GM12872 (cell line): ENCODE measurements around the gene SLC6A17.

ENCODE experiments used
- TF ChIP-seq, protein P1 (sequence below): IDR thresholded peaks from 3 replicates; pipeline ENCODE4 v1.5.1; 2011; ENCODE audit warnings: low read depth, mild to moderate bottlenecking, low read length, moderate library complexity; ENCODE audit not compliant: insufficient read depth

The SLC6A17 gene

DNA sequence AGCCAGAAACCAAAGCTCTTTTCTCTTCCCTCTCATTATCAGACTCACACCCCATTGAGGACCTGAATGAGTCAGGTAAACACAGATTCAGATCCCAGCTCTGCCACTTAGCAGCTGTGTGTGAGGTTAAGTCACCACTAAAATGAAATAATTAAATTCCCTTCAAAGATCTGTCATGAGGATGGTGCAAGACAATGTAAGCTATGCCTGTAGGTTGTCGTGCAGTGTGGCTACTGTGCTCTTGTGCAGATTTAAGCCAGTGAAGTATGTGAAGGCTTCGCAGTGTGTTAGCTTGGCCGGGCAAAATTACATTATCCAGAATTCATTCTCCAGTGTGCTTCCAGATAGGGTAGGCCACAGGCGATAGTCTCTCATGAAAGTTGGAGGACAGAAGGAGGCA, 24.5 kb upstream of the SLC6A17 start:
- TF ChIP-seq, protein P1, sequence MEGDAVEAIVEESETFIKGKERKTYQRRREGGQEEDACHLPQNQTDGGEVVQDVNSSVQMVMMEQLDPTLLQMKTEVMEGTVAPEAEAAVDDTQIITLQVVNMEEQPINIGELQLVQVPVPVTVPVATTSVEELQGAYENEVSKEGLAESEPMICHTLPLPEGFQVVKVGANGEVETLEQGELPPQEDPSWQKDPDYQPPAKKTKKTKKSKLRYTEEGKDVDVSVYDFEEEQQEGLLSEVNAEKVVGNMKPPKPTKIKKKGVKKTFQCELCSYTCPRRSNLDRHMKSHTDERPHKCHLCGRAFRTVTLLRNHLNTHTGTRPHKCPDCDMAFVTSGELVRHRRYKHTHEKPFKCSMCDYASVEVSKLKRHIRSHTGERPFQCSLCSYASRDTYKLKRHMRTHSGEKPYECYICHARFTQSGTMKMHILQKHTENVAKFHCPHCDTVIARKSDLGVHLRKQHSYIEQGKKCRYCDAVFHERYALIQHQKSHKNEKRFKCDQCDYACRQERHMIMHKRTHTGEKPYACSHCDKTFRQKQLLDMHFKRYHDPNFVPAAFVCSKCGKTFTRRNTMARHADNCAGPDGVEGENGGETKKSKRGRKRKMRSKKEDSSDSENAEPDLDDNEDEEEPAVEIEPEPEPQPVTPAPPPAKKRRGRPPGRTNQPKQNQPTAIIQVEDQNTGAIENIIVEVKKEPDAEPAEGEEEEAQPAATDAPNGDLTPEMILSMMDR: no peak

DNA sequence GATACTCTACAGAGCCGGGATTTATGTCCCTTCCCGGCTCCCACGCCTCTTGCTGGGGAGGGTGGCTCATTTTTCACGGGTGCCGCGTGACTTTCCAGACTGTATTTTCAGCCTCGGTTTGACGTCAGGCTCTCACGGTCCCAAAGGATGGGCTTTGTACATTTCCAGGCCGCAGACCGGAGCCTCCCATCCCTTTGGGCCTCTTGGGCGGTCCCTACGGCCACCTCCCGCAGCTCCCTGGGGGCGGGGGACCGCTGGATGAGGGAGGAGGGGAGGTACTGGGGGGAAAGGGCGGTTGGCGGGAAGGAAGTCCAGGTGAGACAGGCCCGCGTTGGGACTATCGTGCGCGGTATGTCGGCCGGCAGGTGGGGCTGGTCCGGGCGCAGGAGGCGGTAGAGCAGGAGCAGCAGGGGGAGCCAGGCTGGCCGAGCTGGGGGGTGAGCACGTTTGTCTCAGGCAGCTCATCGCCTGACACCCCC, 20.1 kb upstream of the SLC6A17 start:
- TF ChIP-seq, protein P1: no peak

DNA sequence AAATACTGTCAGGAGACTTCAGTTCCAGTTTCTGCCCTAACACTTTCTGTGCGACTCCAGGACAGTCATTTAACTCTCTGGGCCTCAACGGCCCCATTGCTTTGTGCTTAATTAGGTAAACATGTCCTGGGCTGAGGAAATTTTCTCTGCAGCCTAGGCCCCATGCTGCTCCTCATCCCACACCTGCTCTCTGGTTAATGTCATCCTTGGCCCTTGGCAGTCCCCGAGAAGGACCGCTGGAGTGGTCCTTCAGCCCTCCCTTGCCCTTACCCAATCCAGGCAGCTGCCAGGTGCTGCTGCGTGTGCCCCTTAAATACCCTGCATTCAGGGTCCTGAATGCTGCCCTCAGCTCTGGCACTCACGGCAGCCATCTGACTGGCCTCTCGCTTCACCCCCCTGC, 19.3 kb upstream of the SLC6A17 start:
- TF ChIP-seq, protein P1: no peak

DNA sequence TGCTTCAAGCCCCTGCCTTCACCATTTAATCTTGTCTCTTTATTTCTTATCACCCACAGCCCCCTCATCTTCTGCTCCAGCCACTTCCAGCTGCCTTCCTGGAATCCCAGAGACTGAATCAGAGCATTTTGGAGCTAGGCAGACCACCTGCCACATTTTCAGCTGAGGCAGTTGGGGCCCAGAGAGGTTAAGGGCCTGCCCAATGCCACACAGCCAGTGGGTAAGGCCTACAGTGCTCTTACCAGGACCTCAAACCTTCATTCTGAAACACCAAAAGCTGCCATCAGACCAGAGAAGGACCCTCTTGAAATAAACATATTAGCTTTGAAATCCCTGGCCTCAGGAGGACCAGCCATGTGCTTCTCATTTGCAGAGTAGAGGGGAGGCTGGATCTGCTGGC, 17.6 kb upstream of the SLC6A17 start:
- TF ChIP-seq, protein P1: no peak

DNA sequence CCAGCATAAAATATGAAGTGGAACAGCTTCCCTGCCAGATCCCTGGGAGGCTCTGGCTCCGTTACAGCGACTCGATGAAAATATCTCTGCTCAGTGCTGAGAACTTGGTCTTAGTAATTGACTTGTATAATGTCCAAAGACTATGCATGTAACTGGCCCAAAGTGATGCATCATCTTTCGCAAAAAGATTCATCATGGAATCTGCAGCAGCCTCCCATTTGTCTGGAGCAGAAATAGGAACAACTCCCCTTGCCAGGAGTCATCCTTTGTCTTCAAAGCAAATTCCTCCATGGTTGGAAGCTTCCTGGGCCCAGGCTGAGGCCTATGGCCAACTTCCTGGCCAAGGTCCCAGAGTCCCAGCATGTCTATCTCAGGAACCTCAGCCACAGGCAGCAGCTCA, 16.9 kb upstream of the SLC6A17 start:
- TF ChIP-seq, protein P1: no peak

DNA sequence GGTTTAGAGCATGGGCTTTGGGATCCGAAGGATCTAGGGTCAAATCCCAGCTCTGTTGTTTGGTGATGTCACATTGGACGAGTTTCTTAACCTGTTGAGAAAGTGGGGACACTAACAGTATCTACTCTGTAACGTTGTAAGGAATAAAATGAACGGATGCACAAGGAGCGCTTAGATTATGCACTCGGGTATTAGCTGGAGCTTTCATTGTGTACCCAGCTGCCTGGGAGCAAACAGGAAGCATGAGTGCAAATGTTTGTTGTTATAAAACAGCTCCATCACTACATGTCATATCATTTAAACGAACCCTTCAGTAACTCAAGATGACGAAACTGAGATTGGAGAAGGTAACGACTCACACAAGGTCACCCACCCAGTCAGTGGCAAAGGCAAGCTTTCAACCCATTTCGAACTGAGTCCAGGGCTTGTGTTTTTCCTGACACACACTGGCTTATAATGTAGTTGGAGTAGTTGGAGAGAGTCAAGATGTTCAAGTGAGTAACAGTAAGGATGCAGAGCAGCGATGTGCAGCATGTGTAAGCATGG, 16.2 kb upstream of the SLC6A17 start:
- TF ChIP-seq, protein P1: no peak

DNA sequence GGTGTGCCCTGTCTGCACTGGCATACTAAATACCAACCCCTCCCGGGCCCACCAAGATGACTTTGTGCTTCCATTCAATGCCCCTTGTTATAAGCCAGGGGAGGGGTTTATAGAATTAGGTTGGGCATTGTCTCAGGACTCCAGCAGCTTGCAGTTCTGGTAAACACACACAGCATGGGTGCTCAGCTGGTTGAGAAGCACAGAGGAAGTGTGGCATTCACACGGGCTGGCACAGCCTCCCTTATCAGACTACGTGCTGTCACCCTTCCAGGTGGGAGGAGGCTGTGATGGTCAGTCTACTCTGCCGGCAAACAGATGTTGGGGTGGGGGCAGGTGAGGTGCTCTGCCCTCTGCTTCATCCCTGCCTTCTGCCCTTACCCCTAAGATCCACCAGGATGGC, 15.0 kb upstream of the SLC6A17 start:
- TF ChIP-seq, protein P1: no peak
